B cell (primary cell): ENCODE data around the gene SLC13A3. TPM values are rescaled to one million over a fixed set of nuclear protein-coding genes. Genes with fewer than 3 reads are reported as not detected.

Experiments used
- ATAC-seq: fragments of 200-7000 bp; cut with Tn5 transposase; one replicate; pipeline ENCODE4 v1.10.0; 2021; ENCODE audit warnings: low read depth, mild to moderate bottlenecking, moderate number of reproducible peaks, moderate library complexity
- CTCF ChIA-PET: fragments of 350-600 bp; sonication (Branson Sonifier 250); formaldehyde crosslinking; loops from one replicate; lab custom pipeline; 2021; ENCODE audit warnings: antibody characterized with exemption, inconsistent platforms; lab: Charles Lee
- POLR2A ChIA-PET: fragments of 350-600 bp; sonication (Branson Sonifier 250); formaldehyde crosslinking; loops from one replicate; lab custom pipeline; 2021; ENCODE audit warnings: antibody characterized with exemption; lab: Charles Lee
- DNase-seq: peaks from one replicate; pipeline ENCODE4 v3.0.0; 2013
- H2AFZ ChIP-seq: 2 replicates; pipeline ENCODE4 v1.6.1; 2012; ENCODE audit warnings: mild to moderate bottlenecking, low read depth, low read length; ENCODE audit not compliant: insufficient read depth, poor library complexity, severe bottlenecking
- H3K27ac ChIP-seq, 2 donors: 1 replicate in 1 of 2; 2 replicates in 1 of 2; pipeline ENCODE4 v1.5.1; 2012 to 2013; ENCODE audit warnings: low read length in 2 of 2, mild to moderate bottlenecking in 2 of 2, moderate library complexity in 1 of 2
- H3K27me3 ChIP-seq, 4 experiments: fragments of 200-600 bp in 1 of 4; sonication (generic) in 1 of 4; replicated peaks in 1 of 4; 1 replicate in 2 of 4; 2 replicates in 2 of 4; pipeline versions ENCODE4 v1.6.1 to v1.7.0; 2013 to 2016; ENCODE audit warnings: low read length in 3 of 4, mild to moderate bottlenecking in 2 of 4, mixed read lengths in 1 of 4, moderate library complexity in 1 of 4; ENCODE audit not compliant: insufficient read depth in 4 of 4, control insufficient read depth in 3 of 4; ENCODE audit errors: control extremely low read depth in 1 of 4
- H3K36me3 ChIP-seq, 2 experiments: replicated peaks in 1 of 2; 1 replicate in 1 of 2; 2 replicates in 1 of 2; pipeline versions ENCODE4 v1.6.1 to v1.7.1; 2013; ENCODE audit warnings: low read length in 1 of 2; ENCODE audit not compliant: insufficient read depth in 2 of 2, control insufficient read depth in 1 of 2; ENCODE audit errors: control extremely low read depth in 1 of 2, extremely low read depth in 1 of 2
- H3K4me1 ChIP-seq, 2 donors: fragments of 200-600 bp in 1 of 2; sonication (generic) in 1 of 2; 1 replicate in 1 of 2; 2 replicates in 1 of 2; pipeline versions ENCODE4 v1.5.1 to v1.6.1; 2013 to 2017; ENCODE audit warnings: low read length in 2 of 2; ENCODE audit not compliant: control insufficient read depth in 2 of 2, insufficient read depth in 2 of 2
- H3K4me2 ChIP-seq: replicated peaks from 2 replicates; pipeline ENCODE3; 2012; ENCODE audit warnings: mild to moderate bottlenecking, low read depth, low read length; ENCODE audit not compliant: poor library complexity, severe bottlenecking
- H3K4me3 ChIP-seq, 5 experiments: fragments of 200-600 bp in 1 of 5; sonication (generic) in 1 of 5; 1 replicate in 3 of 5; 2 replicates in 2 of 5; pipeline versions ENCODE4 v1.5.1 to v1.7.0; 2011 to 2016; ENCODE audit warnings: low read length in 4 of 5, mild to moderate bottlenecking in 4 of 5, low read depth in 2 of 5, control low read depth in 1 of 5, moderate library complexity in 1 of 5; ENCODE audit not compliant: insufficient read depth in 1 of 5; ENCODE audit errors: control extremely low read depth in 1 of 5, extremely low read depth in 1 of 5
- H3K79me2 ChIP-seq: fragments of 200-600 bp; sonication (generic); one replicate; pipeline ENCODE4 v1.6.0; 2016; ENCODE audit warnings: low read length; ENCODE audit not compliant: control insufficient read depth, insufficient read depth
- H3K9ac ChIP-seq: fragments of 200-600 bp; sonication (generic); 2 replicates; pipeline ENCODE4 v1.6.1; 2017; ENCODE audit warnings: mild to moderate bottlenecking, low read length, moderate library complexity
- H3K9me3 ChIP-seq, 3 donors: one replicate each; pipeline versions ENCODE4 v1.6.1 to v1.7.1; 2013; ENCODE audit warnings: low read length in 2 of 3; ENCODE audit not compliant: control insufficient read depth in 2 of 3, insufficient read depth in 1 of 3; ENCODE audit errors: control extremely low read depth in 1 of 3
- H4K20me1 ChIP-seq: 2 replicates; pipeline ENCODE4 v1.6.0; 2012; ENCODE audit warnings: mild to moderate bottlenecking, low read length; ENCODE audit not compliant: insufficient read depth, control insufficient read depth, poor library complexity, severe bottlenecking
- H3K27ac Mint-ChIP-seq: one replicate; pipeline ENCODE4 v1.8.0; 2021; ENCODE audit warnings: mixed read lengths
- H3K27me3 Mint-ChIP-seq: one replicate; pipeline ENCODE4 v1.8.0; 2021; ENCODE audit warnings: mixed read lengths
- H3K4me1 Mint-ChIP-seq: one replicate; pipeline ENCODE4 v1.8.0; 2021; ENCODE audit warnings: mixed read lengths
- H3K4me3 Mint-ChIP-seq: one replicate; pipeline ENCODE4 v1.8.0; 2021; ENCODE audit warnings: mixed read lengths
- H3K9me3 Mint-ChIP-seq: one replicate; pipeline ENCODE4 v1.8.0; 2022; ENCODE audit warnings: mixed read lengths; ENCODE audit not compliant: insufficient read depth
- CTCF ChIP-seq: fragments of 200-600 bp; IDR thresholded peaks from one replicate; pipeline ENCODE4 v1.8.0; 2022; ENCODE audit warnings: antibody characterized with exemption, mild to moderate bottlenecking
- EZH2 ChIP-seq: IDR thresholded peaks from 2 replicates; pipeline ENCODE4 v1.6.1; 2012; ENCODE audit warnings: borderline replicate concordance, low read depth, mild to moderate bottlenecking, moderate library complexity, low read length; ENCODE audit not compliant: insufficient read depth, poor library complexity, severe bottlenecking
- WGBS: methylation state at CpG from one replicate; pipeline ENCODE4 v1.1.5; 2013; ENCODE audit warnings: missing lambda C conversion rate; ENCODE audit not compliant: insufficient coverage; 5-methylcytosine and 5-hydroxymethylcytosine counted together
- intact Hi-C: fragments of 100-400 bp; cut with micrococcal nuclease; formaldehyde crosslinking; loops from one replicate; pipeline ENCODE4 v1.10.0; 2022
- polyA plus RNA-seq: library from polyadenylated mRNA; depleted of rRNA; stranded (reverse); fragments of >200 nt; gene quantifications from 2 replicates; pipeline ENCODE4 v1.2.3, GENCODE V29; 2012
- total RNA-seq, 2 donors: library from RNA; stranded (reverse); fragments of 120-200 nt in 1 of 2; gene quantifications; 1 replicate in 1 of 2; 2 replicates in 1 of 2; pipeline versions ENCODE4 v1.2.3 to v1.2.4, GENCODE V29; 2013 to 2022

The SLC13A3 gene
- total and polyA plus RNA-seq, 2 donors (not counting 1 experiment from before 2014, with no cell fraction given), result 0.09 to 0.20 TPM

GRCh38 chr20:46570956-46571355, 80.3 kb downstream of the SLC13A3 start:
- WGBS, result no CpG with 5 or more reads among the region's 5 CpGs

GRCh38 chr20:46569961-46570360, 81.3 kb downstream of the SLC13A3 start:
- no peak overlapping the region for H3K4me3 Mint-ChIP-seq
- no peak for TF ChIP-seq EZH2
- no peak for TF ChIP-seq CTCF
- no peak overlapping the region for H3K27ac Mint-ChIP-seq
- POLR2A ChIA-PET, result no interaction called here
- peaks cover 38% of the 10 kb centered on the region for H3K27me3 Mint-ChIP-seq
- H3K36me3 ChIP-seq, result no peaks in the 10 kb centered on the region
- H3K9me3 ChIP-seq, result no peaks in the 10 kb centered on the region
- no peaks in the 10 kb centered on the region for H3K4me1 Mint-ChIP-seq
- no peaks in the 10 kb centered on the region for H3K4me1 ChIP-seq
- no peak overlapping the region for H3K27ac ChIP-seq
- WGBS, result no CpG with 5 or more reads among the region's 5 CpGs
- ATAC-seq (no peak), DNase-seq (no peak)
- H2AFZ ChIP-seq, result no peak overlapping the region
- no peaks in the 10 kb centered on the region for H3K9me3 Mint-ChIP-seq
- H3K4me3 ChIP-seq, result no peak overlapping the region
- H3K79me2 ChIP-seq, result no peaks in the 10 kb centered on the region
- H3K9ac ChIP-seq, result no peak overlapping the region
- intact Hi-C loops, result no loop called here
- H3K27me3 ChIP-seq, result peaks cover 0 to 3% (median 1%) of the 10 kb centered on the region in 4 experiments
- no peaks in the 10 kb centered on the region for H4K20me1 ChIP-seq
- H3K4me2 ChIP-seq, result no peak overlapping the region
- CTCF ChIA-PET, result no interaction called here

More at GRCh38 chr20:46570956-46571355, 80.3 kb downstream of the SLC13A3 start:
- H3K27ac Mint-ChIP-seq, result no peak overlapping the region
- H3K4me1 Mint-ChIP-seq, result peaks cover 4% of the 10 kb centered on the region
- Histone ChIP-seq H3K9ac (no peak overlapping the region), H3K27me3 (peaks cover 0 to 6% (median 1%) of the 10 kb centered on the region in 4 experiments), H3K9me3 (no peaks in the 10 kb centered on the region), H3K36me3 (no peaks in the 10 kb centered on the region), H3K4me3 (no peak overlapping the region), H3K79me2 (no peaks in the 10 kb centered on the region), H3K4me1 (peaks cover 0 to 6% of the 10 kb centered on the region in 2 donors), H3K4me2 (no peak overlapping the region), H2AFZ (no peak overlapping the region), H3K27ac (no peak overlapping the region), H4K20me1 (no peaks in the 10 kb centered on the region)
- intact Hi-C loops, result no loop called here
- DNase-seq, result no peak
- no peak overlapping the region for H3K4me3 Mint-ChIP-seq
- H3K27me3 Mint-ChIP-seq, result peaks cover 37% of the 10 kb centered on the region
- no peaks in the 10 kb centered on the region for H3K9me3 Mint-ChIP-seq
- CTCF ChIA-PET, result no interaction called here
- no peak for ATAC-seq
- TF ChIP-seq CTCF, result no peak
- TF ChIP-seq EZH2, result no peak
- POLR2A ChIA-PET, result no interaction called here
